Activated naive CD8-positive, alpha-beta T cell treated with anti-CD3 and anti-CD28 coated beads for 36 hours (primary cell): ENCODE measurements around the gene WNT6. TPM values are rescaled to one million over a fixed set of nuclear protein-coding genes. Genes with fewer than 3 reads are reported as not detected.

Source experiments
- DNase-seq: peaks from one replicate; pipeline ENCODE4 v3.0.0; 2021
- H3K27ac Mint-ChIP-seq: one replicate; pipeline ENCODE4 v1.8.0; 2022; ENCODE audit warnings: mild to moderate bottlenecking, moderate library complexity, mixed read lengths
- H3K27me3 Mint-ChIP-seq: one replicate; pipeline ENCODE4 v1.8.0; 2022; ENCODE audit warnings: mild to moderate bottlenecking, mixed read lengths
- H3K36me3 Mint-ChIP-seq: one replicate; pipeline ENCODE4 v1.8.0; 2021; ENCODE audit warnings: mild to moderate bottlenecking, mixed read lengths
- H3K4me1 Mint-ChIP-seq: one replicate; pipeline ENCODE4 v1.8.0; 2021; ENCODE audit warnings: mixed read lengths
- H3K4me3 Mint-ChIP-seq: one replicate; pipeline ENCODE4 v1.8.0; 2022; ENCODE audit warnings: mild to moderate bottlenecking, moderate library complexity, mixed read lengths
- H3K9me3 Mint-ChIP-seq: one replicate; pipeline ENCODE4 v1.8.0; 2022; ENCODE audit warnings: mixed read lengths
- total RNA-seq, 2 experiments: library from RNA; stranded (reverse); gene quantifications; one replicate each; pipeline ENCODE4 v1.2.3, GENCODE V29; 2021

Gene WNT6
- under 1 TPM in 1 of 2 experiments, not detected in 1; 0.21 TPM for total RNA-seq

DNA sequence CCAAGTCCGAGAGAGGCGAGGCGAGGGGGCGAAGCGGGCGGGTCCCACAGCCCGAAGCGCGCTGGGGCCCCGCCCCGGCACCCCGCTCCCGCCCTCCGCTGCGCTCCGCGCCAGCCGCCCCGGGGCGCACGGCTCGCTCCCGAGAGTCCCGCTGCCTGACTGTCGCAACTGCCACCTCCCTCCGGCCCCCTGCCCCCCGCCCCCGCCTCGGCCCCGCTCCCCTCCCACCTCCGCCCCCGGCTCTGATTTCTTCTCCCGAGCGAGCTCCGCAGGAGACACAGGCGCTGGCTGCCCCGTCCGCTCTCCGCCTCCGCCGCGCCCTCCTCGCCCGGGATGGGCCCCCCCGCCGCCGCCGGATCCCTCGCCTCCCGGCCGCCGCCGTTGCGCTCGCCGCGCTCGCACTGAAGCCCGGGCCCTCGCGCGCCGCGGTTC is at the start of gene WNT6:
Gene WNT6 (plus strand): TSS at position 250 of the 432 bp plus-strand sequence. CDS start 233 bp downstream, outside the sequence.
- Mint-ChIP-seq H3K27me3 (peaks cover 92% of the 10 kb centered on the region), H3K27ac (no peak within 1 kb of the TSS), H3K4me3 (peak within 1 kb of the TSS; percentile 46), H3K9me3 (no peaks in the 10 kb centered on the region), H3K36me3 (no peaks in the 10 kb centered on the region), H3K4me1 (peaks cover 15% of the 10 kb centered on the region)
- no peak for DNase-seq

DNA sequence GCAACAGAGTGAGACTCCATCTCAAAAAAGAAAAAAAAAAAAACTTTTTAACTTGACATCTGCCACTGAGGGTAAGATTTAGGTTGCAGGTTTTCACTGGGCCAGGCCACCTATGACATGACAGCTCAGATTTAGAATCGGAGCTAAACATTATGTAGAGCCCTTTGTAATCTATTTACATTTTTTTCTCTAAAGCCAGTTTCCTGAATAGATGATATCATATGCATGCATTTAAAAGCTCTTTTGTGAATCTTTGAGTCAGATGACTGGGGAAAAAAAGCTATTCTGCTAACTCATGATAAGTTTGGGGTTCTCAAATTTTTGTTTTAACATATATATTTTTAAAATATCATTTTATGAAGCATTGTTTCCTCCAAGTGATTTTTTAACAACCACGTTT is 49.3 kb upstream of the WNT6 start:
- H3K9me3 Mint-ChIP-seq = no peaks in the 10 kb centered on the region
- DNase-seq = no peak
- H3K4me1 Mint-ChIP-seq = peaks cover 5% of the 10 kb centered on the region
- H3K4me3 Mint-ChIP-seq = no peak overlapping the region
- no peak overlapping the region for H3K27ac Mint-ChIP-seq
- H3K27me3 Mint-ChIP-seq = peaks cover 38% of the 10 kb centered on the region
- H3K36me3 Mint-ChIP-seq = no peaks in the 10 kb centered on the region

DNA sequence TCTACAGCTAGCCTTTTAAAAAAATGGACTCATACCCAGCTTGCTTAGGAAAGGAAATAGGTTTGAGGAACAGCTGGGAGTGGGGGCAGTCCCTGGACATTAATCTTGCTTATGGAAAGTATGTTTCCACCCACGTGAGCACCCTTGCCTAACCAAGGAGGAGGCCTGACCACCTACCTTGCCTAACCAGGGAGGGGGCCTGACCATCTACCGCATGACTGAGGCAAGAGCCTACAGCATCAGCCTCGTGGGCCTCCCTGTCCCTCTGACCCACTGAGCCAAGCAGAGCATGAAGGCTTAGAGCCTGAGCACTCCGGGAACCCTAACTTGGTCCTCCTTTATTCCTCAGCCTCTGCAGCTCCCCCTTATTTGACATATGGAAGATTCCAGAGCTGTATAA is 48.2 kb upstream of the WNT6 start:
- Mint-ChIP-seq H3K4me1 (peaks cover 2% of the 10 kb centered on the region), H3K9me3 (no peaks in the 10 kb centered on the region), H3K27ac (no peak overlapping the region), H3K36me3 (no peaks in the 10 kb centered on the region), H3K27me3 (peaks cover 35% of the 10 kb centered on the region), H3K4me3 (no peak overlapping the region)
- DNase-seq = no peak

DNA sequence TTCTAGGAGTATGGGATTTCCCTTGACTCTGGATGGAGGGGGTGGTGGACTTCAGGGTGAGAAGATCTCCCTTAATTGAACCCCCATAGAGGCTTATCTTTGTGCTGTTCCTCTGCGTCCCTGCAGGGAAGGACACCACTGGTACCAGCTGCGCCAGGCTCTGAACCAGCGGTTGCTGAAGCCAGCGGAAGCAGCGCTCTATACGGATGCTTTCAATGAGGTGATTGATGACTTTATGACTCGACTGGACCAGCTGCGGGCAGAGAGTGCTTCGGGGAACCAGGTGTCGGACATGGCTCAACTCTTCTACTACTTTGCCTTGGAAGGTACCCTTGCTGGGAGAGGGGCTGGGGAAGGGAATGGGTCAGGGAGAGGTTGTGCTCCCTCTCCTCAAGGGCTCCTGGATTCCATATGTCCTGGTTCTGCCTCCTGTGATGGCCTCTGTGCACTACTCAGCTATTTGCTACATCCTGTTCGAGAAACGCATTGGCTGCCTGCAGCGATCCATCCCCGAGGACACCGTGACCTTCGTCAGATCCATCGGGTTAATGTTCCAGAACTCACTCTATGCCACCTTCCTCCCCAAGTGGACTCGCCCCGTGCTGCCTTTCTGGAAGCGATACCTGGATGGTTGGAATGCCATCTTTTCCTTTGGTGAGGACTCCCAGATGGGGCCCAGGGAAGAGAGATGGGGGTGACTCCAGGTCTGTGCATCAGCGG is 47.3 kb upstream of the WNT6 start:
- Mint-ChIP-seq H3K9me3 (no peaks in the 10 kb centered on the region), H3K27me3 (peaks cover 31% of the 10 kb centered on the region)

DNA sequence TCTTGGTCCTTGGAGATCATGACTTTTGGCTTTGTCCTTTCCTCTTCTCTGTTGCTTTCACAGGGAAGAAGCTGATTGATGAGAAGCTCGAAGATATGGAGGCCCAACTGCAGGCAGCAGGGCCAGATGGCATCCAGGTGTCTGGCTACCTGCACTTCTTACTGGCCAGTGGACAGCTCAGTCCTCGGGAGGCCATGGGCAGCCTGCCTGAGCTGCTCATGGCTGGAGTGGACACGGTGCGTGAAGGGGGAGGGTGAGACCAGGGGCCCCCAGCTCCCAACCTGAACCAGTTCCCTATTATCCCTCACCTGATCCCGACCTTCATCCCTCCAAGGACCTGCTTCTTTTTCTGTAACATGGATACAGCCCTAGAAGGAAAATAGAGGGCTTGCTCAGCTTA is 46.7 kb upstream of the WNT6 start:
- DNase-seq = no peak
- Mint-ChIP-seq H3K27me3 (peaks cover 37% of the 10 kb centered on the region), H3K9me3 (no peaks in the 10 kb centered on the region), H3K27ac (no peak overlapping the region), H3K36me3 (no peaks in the 10 kb centered on the region), H3K4me1 (no peaks in the 10 kb centered on the region), H3K4me3 (no peak overlapping the region)

More for the DNA sequence above, 47.3 kb upstream of the WNT6 start:
- Mint-ChIP-seq H3K27ac (no peak overlapping the region), H3K36me3 (no peaks in the 10 kb centered on the region), H3K4me1 (no peaks in the 10 kb centered on the region), H3K4me3 (no peak overlapping the region)
- DNase-seq = no peak

DNA sequence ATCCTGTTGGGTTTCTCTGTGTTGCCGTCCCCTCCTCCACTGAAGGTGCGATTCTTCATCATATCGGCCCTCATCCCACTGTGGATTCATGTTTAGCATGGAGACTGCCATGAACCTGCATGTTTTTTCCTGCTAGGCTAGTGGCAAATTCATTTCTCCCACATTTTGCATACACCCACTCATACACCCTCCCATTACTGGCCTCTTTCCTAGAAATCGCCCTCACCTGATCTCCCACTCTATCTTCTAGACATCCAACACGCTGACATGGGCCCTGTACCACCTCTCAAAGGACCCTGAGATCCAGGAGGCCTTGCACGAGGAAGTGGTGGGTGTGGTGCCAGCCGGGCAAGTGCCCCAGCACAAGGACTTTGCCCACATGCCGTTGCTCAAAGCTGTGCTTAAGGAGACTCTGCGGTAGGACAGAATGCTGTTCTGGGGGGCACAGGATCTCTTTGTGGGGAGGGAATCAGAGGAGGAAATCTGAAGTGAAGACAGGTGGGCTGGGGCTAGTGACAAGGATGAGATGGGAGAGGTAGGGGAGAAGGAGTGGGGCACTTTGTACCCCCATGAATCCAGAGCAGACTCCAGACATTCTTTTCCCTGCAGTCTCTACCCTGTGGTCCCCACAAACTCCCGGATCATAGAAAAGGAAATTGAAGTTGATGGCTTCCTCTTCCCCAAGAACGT is 45.7 kb upstream of the WNT6 start:
- Mint-ChIP-seq H3K27me3 (peaks cover 30% of the 10 kb centered on the region), H3K4me1 (no peaks in the 10 kb centered on the region), H3K36me3 (no peaks in the 10 kb centered on the region), H3K9me3 (no peaks in the 10 kb centered on the region), H3K27ac (no peak overlapping the region), H3K4me3 (no peak overlapping the region)
- DNase-seq = no peak

DNA sequence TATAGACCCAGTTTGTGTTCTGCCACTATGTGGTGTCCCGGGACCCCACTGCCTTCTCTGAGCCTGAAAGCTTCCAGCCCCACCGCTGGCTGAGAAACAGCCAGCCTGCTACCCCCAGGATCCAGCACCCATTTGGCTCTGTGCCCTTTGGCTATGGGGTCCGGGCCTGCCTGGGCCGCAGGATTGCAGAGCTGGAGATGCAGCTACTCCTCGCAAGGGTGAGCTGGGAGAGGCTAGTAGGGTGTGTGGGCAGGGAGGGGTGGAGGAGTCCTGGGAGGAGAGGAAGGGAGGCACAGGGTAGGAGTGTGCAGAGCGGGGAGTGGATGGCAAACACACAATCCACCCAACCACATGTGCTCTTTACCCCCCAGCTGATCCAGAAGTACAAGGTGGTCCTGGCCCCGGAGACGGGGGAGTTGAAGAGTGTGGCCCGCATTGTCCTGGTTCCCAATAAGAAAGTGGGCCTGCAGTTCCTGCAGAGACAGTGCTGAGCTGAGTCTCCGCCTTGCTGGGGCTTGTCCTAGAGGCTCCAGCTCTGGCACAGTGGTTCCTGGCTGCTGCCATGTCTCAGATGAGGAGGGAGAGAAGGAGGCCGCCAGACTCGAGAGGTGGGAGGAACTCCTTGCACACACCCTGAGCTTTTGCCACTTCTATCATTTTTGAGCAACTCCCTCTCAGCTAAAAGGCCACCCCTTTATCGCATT is 44.9 kb upstream of the WNT6 start:
- H3K36me3 Mint-ChIP-seq = no peaks in the 10 kb centered on the region
- peaks cover 23% of the 10 kb centered on the region for H3K27me3 Mint-ChIP-seq
- H3K4me1 Mint-ChIP-seq = no peaks in the 10 kb centered on the region
- no peak for DNase-seq
- H3K4me3 Mint-ChIP-seq = no peak overlapping the region
- H3K27ac Mint-ChIP-seq = no peak overlapping the region
- H3K9me3 Mint-ChIP-seq = no peaks in the 10 kb centered on the region

DNA sequence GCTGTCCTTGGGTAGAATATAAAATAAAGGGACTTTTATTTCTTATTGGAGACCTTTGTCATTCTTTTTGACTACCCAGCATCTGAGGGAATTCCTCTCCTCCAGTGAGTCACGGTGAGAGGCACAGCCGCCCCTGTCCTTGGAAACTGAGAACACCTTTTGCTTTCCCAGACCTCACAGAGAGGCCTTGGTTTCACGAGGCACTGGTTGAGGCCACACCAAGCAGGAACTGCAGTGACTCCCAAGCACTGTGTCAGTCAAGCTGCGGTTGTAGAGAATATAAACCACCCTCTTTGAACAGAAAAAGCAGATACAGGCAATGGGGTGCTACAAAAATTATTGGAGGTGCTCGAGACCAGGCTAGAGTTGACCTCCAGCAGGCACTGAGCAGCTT is 44.4 kb upstream of the WNT6 start:
- H3K4me1 Mint-ChIP-seq = no peaks in the 10 kb centered on the region
- no peak overlapping the region for H3K4me3 Mint-ChIP-seq
- H3K27ac Mint-ChIP-seq = no peak overlapping the region
- DNase-seq = no peak
- H3K36me3 Mint-ChIP-seq = no peaks in the 10 kb centered on the region
- peaks cover 21% of the 10 kb centered on the region for H3K27me3 Mint-ChIP-seq
- no peaks in the 10 kb centered on the region for H3K9me3 Mint-ChIP-seq

DNA sequence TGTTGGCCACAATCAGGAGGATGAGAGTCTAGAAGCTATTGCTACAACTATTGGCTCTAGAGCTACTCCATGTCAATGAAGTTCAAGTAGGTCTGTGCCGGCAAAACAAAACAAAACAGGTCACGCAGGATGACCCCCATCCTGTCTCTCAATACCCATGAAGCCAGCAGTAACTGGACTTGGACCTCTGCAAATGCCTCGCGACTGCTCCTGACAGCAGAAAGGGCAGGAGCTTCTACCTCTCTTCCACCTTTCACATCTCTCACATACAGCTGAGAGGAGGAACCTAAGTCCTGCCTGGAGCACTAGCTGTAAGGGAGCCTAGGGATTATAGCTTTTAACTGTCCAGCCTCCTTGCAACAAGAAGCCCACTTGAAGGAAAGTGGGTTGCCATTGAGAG is 44.0 kb upstream of the WNT6 start:
- DNase-seq = no peak
- Mint-ChIP-seq H3K4me3 (no peak overlapping the region), H3K36me3 (no peaks in the 10 kb centered on the region), H3K27me3 (peaks cover 20% of the 10 kb centered on the region), H3K4me1 (no peaks in the 10 kb centered on the region), H3K27ac (no peak overlapping the region), H3K9me3 (no peaks in the 10 kb centered on the region)

DNA sequence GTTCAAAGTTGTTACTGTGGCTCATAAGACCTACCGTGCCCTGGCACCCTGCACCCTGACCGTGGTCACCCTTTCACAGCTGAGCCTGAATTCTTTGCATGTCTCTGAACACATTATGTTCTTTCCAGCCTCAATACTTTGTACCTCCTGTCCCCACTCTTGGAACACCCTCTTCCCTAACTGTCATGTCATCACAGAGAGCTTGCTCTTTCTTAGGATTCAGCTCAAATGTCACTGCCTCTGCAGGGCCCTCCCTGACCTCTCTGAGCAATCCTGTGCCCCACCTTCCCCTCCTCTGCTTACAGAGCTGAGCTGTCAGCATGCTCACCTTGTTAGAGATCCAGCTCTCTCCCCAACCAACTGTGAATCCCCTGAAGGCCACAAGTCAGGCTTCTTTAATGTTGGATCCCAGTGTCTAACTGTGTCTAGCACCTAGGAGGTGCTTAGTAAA is 43.0 kb upstream of the WNT6 start:
- no peak for DNase-seq
- Mint-ChIP-seq H3K4me3 (no peak overlapping the region), H3K36me3 (no peaks in the 10 kb centered on the region), H3K27me3 (peaks cover 24% of the 10 kb centered on the region), H3K9me3 (no peaks in the 10 kb centered on the region), H3K27ac (no peak overlapping the region), H3K4me1 (no peaks in the 10 kb centered on the region)

DNA sequence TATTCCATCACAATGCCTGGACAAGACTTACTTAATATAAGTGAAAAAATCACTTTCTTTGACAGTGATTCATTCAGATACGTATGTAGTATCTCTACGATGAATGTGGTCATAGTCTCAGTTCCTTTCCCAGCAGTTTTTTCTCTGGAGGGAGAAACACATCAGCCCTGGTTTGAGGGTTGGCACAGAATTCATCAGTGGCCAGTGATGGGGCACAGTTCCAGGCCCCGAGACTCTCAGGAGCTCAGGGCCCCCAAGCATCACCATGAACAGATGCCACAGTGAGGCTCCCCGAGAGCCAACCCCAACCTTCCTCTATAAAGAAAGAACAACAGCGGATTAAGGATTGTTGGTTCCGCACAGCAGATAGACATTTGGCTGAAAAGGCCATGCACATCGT is 40.5 kb upstream of the WNT6 start:
- Mint-ChIP-seq H3K9me3 (no peaks in the 10 kb centered on the region), H3K27ac (no peak overlapping the region), H3K4me1 (no peaks in the 10 kb centered on the region), H3K4me3 (no peak overlapping the region), H3K27me3 (peaks cover 19% of the 10 kb centered on the region), H3K36me3 (no peaks in the 10 kb centered on the region)
- no peak for DNase-seq

DNA sequence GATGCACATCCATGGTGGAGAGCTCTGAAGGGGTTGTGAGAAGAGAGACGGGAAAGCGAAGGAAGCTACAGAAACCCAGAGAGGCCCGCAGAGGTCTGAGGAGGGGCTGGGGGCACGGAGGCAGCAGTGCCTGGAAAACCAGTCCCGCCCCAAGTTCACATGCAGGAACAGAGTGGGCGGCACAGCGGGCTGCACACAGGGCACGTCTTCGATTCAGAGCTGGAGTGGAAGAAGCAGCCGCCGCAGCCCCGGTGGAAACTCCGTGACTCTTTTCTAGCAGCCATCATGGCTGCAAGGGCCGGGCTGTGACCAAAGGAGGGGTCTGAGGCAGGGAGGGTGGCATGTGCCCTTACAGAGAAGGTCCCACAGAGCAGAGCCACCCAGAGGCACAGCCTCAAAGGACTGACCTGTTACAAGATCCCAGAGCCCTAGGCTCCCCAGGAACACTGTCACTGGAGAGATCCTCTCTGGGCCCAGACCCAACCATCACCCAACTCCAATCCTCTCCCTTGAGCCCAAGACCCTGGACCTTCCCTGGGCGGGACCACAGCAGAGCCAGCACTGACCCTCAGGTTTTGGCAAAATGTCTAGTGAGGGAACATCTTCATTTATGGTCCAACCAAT is 38.7 kb upstream of the WNT6 start:
- no peaks in the 10 kb centered on the region for H3K4me1 Mint-ChIP-seq
- no peaks in the 10 kb centered on the region for H3K36me3 Mint-ChIP-seq
- H3K27me3 Mint-ChIP-seq = peaks cover 19% of the 10 kb centered on the region
- no peaks in the 10 kb centered on the region for H3K9me3 Mint-ChIP-seq
- H3K27ac Mint-ChIP-seq = no peak overlapping the region
- DNase-seq = no peak
- no peak overlapping the region for H3K4me3 Mint-ChIP-seq

DNA sequence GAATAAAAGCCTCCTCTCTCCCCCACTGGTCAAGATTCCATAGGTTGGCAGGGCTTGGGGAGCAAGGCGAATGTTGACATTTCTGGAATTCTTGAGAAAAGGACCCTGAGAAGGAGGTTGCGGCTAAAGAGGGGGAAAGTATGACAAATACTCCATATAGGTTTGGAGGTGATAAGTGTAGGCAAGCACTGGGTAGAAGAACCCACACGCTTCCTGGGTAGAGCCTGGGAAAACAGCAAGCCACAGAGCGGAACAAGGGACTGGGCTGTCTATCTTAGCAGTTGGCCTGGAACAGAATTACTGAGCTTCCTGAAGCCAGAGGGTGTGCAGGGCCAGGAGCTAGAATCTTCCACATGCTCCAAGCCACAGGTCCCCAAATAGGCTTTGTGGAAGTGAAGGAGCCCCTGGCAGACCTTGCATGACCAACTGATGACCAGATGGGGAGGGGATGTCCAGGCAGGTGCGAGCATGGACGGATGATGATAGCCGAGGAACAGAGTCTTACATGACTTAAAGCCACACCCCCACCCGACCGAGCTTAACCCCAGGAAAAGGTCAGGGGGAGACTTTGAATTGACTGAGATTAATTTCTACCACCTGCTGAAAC is 37.9 kb upstream of the WNT6 start:
- H3K9me3 Mint-ChIP-seq = no peaks in the 10 kb centered on the region
- peaks cover 19% of the 10 kb centered on the region for H3K27me3 Mint-ChIP-seq
- H3K4me3 Mint-ChIP-seq = no peak overlapping the region
- no peaks in the 10 kb centered on the region for H3K36me3 Mint-ChIP-seq
- no peak for DNase-seq
- no peaks in the 10 kb centered on the region for H3K4me1 Mint-ChIP-seq
- no peak overlapping the region for H3K27ac Mint-ChIP-seq

DNA sequence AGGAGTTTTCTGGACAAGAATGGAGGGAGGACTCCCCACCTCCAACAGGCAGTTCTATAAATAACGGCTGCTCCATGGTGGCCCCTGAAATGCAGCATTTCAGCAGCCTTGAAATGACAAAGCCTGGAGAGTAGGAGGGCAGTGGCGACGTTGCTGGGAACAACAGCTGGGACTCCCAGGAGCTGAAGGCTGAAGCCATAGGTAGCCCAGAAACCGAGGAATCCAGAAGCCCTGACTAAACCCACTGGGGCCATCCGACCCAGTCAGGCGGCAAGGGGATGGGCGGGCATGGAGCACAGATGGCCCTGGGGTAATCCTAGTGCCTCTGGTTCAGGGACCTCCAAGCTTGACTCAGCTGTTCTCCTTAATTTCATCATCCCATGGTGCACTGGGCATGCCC is 37.0 kb upstream of the WNT6 start:
- DNase-seq = no peak
- no peak overlapping the region for H3K27ac Mint-ChIP-seq
- H3K9me3 Mint-ChIP-seq = no peaks in the 10 kb centered on the region
- no peak overlapping the region for H3K4me3 Mint-ChIP-seq
- H3K36me3 Mint-ChIP-seq = no peaks in the 10 kb centered on the region
- H3K27me3 Mint-ChIP-seq = peaks cover 16% of the 10 kb centered on the region
- no peaks in the 10 kb centered on the region for H3K4me1 Mint-ChIP-seq
